HG02840 (cell line): ENCODE results near the gene CTNNA2.

Source experiments
- ATAC-seq: cut with Tn5 transposase; IDR thresholded peaks from one replicate; pipeline ENCODE4 v1.9.1; 2021; ENCODE audit warnings: mild to moderate bottlenecking, moderate library complexity, moderate number of reproducible peaks; ENCODE audit not compliant: unreplicated experiment, low FRiP score

Gene CTNNA2

DNA sequence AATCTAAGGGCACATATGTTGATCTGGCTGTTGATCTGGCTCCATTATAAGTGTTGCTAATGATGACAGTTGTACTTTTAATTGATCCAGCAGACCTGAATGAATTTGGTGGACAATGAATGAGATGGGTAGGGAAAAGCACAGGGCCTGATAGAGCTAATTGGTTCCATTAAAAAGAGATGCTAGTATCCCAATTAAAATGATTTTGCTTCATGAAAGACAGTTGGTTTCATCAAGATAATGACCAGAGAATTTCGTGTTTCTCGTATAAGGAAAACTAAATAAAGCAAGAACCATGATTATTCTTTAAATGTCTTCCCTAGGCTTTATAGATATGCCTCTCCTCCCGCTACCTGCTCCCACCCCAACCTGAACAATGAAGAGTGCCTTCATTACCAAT, 900.3 kb downstream of the CTNNA2 start:
- ATAC-seq, result no peak

DNA sequence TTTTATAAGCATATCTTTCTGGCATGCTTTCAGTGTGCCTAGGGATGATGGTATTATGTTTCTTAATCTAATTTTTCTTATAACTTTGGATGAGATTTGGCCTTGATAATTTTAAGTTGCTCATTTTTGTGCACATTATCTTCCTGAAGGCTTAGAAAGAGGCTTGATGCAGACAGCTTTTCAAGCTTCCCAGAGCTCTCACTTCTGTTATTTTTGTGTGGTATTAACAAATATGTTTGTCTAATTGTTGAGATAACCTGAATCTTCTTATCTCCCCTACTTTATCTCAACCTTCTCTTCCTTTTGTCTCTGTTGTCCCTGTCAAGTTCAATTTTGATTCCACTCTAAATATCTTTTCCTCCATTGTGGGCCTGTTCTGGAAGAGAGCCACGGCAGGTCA, 904.9 kb downstream of the CTNNA2 start:
- no peak for ATAC-seq

DNA sequence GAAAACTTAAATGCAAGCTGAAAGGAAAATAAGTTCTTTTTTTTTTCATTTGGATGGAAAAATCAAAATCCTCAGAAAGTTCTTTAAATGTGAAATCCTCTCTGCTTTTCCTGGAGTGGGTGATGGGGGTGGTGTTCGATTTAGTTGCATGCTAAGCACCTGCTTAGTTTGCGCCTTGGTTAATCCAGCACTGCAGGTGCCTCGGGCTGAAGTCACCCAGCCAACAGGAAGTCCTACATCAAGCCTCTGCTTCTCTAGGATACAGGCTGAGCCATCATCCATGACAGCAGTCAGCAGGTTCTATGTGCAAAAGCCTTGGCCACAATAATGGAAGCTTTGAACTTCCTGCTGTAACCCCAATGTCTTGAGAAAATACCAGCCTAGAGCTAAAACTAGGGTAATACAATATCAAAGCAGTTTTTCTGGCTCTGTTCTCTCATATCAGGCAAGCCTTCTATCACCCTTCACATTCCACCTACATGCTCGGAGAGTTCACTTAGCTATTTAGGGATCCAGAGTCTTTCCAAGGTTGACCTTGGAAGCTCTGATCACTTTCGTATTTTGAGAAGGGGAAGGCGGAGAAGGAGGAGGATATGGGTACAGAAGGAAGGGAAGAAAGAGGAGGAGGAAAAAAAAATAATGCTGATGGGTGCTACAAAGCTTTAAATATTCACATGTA, 907.8 kb downstream of the CTNNA2 start:
- no peak for ATAC-seq

DNA sequence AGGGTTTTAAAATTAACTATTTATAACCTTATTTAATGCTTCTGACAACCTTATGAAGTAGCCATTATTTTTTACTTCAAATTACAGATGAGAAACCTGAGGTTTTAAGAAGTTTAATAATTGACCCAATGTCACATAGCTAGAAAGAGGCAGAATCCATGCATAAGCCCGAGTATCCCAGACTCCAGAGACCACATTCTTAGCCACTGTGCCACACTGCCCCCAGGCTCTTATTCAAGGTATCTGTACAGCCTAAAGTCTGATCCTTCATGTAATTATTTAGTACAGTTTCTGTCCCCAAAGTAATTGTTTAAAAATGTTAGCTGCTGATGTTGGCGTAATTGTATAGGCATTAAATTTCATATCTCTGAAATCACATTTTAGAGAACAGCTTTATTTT, 916.4 kb downstream of the CTNNA2 start:
- ATAC-seq, result no peak

DNA sequence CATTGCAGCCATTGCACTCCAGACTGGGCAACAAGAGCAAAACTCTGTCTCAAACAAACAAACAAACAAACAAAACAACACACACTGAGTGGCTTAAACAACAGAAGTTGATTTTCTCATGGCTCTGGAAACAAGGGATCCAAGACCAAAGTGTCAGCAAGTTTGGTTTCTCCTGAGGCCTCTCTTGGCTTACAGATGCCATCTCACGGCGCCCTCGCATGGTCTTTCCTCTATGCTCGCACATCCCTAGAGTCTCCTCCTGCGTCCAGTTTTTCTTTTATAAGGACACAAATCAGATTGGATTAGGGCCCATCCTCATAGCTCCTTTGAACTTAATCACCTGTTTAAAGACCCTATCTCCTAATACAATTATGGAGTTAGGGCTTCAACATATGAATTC, 925.1 kb downstream of the CTNNA2 start:
- ATAC-seq, result no peak

DNA sequence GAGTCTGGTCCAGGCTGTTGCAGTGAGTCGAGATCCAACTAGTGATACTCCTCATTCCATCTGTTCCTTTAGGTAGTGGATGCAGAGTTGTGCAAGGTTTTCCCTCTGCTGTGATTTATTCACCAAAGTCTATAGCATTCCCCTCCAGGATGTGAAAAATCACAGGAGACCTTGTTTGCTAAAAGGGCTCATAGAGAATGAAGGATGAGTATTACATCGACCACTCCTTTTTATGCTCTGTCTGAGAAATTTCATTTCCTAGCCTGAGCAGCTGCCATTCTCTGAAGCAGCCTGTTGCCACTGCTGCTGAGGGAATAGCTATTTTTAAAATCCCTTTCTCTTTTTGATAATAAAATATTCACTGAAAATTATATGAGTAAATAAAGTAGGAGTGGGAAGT, 925.8 kb downstream of the CTNNA2 start:
- no peak for ATAC-seq

DNA sequence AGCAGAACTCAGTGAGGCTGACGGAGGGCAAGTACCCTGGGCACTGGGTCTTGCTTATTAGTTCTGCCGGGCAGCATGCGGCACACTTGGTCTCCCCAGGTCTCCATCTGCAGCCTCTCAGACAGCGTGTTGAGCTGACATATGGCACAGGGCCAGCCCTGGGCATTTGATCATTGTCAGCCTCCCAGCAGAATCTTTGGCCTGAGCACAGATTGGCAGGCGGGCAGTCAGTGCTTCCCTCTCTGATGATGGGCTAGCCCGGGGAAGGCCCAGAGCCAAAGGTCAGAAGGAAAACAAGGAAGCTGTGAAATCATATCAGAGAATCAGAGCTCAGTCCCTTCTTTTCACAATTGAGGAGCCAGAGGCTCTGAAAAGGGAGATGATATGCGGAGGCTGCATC, 941.8 kb downstream of the CTNNA2 start:
- no peak for ATAC-seq

DNA sequence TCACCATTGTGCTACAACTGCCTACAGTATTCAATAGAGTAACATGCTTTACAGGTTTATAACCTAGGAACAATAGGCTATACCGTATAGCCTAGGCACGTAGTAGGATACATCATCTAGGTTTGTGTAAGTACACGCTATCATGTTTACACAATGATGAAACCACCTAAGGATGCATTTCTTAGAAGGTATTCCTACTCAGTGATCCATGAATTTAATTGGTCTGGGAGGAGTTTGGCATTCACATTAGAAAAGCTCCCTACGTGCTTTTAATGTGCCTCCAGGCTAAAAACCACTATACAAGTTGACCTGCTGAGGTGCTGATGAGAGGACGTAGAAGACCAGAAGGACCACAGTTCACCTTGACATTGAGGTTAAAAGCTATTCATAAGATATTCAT, 946.2 kb downstream of the CTNNA2 start:
- ATAC-seq, result no peak

DNA sequence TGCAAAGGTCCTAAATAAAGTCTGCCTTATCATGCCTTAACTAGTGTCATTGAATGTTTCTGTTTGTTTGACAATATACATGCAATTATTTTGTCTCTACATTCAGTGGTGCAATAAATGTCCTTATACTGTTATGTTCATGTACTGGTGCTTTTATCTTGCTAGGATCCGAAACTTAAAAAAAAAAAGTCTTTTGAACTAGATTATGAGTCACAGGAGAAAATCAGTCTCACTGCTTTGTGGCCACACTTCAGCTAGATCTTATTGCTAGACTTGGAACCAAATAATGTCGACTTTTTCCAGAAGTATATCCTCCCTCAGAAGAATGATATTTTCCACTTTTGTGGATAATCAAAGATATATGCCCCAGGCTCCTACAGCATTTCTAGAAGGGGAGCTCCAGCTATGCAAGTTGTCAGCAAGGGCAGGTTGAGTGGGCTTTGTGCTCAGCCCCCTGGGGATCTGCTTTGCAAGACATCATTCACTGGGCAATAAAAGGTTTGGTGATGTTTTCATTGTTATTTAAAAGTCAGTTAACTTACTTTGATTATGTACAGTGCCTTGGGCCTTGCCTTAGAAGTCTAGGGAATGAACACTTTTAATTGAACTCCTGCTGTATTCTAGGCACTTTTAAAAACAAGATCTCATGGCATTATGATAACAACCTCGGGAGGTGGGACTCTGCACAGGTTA, 948.8 kb downstream of the CTNNA2 start:
- no peak for ATAC-seq

DNA sequence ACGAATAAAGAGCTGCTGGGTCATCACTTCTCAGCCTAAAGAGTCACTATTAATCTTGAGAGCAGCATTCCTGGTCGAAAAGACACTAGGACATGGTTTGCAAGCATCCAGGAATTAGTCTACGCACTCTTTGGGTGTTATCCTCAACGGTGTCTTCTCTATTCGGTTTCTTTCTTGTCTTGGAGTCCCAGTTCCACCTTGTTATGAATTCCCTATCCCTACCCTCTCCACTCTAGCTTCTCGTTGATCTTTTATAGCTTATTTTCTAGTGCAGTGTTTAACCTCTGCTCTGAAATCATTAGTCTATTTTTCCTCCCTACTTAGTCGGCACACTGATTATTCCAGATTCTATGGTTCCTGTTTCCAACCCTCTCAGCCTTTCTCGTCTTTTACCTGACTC, 949.8 kb downstream of the CTNNA2 start:
- ATAC-seq, result no peak

DNA sequence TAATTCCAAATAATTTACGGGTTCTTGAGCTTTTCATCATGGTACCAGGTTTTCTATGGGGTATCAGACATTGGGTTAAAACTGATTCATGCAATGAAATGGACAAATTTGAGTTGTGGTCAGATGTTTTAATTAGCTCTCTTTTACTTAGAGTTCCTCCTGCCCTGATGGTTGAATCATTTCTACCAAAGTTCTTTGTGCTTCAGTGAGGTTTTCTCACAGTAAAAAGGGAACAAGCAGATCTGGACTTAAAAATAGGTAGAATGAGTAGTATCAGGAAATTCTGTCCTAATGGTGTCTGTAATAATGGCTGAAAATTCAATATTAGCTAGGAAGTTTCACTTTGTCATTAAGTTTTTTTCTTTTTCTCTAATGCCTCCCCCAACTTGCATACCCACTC, 951.4 kb downstream of the CTNNA2 start:
- ATAC-seq, result no peak

DNA sequence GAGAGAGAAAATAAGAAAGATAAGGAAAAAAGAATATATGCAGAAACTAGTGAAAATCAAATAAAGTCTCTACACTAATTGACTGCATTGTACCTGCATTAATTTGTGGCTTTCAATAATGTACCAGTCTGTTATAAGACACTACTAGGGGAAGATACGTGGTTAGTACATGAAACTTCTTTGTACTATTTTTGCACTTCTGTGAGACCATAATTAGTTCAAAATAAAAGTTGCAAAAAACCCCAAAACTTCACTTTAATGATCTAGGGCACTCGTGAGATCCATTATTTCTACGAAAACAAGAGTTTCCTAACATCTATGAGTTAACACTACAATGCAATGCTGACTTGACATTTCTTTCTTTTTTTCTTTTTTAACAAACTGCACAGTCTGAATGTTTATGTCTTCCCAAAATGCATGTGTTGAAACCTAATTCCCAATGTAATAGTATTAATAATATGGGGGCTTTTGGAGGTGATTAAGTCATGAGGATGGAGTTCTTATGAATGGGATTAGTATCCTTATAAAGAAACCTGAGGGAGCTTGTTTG, 954.5 kb downstream of the CTNNA2 start:
- ATAC-seq, result no peak

DNA sequence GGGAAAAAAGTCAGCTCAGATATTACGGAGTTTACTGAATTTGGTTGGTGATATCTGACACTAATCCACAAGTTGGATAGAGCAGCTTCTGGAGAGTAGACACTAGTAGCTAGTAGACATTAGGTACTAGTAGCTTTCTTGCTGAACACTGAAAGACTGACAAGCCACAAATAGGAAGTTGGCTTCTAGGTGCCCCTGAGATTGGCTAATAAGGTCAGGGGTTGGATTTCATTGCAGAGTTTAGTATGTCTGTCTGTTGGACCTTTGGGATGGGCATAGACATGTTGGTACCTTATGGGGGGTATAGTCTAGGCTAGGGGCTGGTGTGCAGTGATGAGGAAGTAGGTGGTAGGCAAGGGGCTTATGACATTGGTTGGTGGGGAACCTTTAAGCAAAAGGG, 956.6 kb downstream of the CTNNA2 start:
- ATAC-seq, result no peak

DNA sequence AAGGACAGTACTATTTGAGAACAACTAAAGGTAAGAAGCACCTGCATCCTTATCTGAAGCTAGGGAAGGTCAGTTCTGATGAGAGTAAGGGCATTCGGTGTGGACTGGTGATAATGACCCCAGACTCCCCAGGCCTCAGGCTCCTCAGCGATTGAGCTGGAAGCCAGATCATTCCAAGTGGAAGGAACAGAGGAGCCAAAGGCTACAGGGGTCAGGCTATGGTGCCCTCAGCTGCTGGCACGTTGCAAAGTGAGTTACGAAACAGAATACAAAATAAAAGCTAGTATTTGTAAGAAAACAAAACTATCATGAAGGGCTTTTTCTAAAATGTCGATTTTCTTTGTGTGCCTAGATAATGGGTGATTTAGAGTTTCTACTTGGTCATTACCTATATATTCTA, 960.2 kb downstream of the CTNNA2 start:
- ATAC-seq, result no peak

DNA sequence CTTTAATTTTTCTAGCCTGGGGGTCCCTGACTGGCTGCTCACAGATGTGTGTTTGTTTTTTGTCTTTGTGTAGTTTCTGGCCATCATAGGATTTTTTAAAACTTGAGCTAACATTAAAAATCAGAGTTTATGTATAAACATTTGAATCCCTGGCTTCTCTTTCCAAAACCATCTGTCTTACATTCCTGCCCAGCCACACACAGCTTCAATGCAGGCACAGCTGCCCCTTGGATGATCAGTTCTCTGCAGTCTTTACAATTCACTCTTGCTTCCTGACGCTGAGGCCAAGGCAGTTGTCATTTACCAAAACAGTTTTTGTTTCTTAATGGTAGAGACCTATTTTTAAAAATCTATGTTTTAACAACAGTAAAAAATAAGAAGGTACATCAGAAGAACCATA, 960.9 kb downstream of the CTNNA2 start:
- ATAC-seq, result no peak

DNA sequence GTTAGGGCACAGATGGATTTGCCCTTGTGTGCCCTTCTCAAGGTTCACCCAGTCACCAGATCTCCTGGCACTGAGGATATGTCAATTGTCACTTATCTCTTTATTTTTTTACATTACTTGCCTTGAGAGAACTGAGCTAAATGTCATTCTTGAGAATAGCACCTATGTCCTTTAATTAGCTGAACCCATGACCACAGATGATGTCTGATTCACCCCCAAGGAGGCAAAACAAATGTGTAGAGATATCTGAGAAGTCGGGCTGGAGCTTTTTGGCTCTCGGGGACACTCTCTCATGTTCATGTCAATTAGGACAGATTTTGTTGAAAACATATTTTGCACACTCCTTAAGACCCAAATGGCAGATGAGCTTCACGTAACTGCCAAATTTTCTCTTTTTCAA, 963.1 kb downstream of the CTNNA2 start:
- ATAC-seq, result no peak

DNA sequence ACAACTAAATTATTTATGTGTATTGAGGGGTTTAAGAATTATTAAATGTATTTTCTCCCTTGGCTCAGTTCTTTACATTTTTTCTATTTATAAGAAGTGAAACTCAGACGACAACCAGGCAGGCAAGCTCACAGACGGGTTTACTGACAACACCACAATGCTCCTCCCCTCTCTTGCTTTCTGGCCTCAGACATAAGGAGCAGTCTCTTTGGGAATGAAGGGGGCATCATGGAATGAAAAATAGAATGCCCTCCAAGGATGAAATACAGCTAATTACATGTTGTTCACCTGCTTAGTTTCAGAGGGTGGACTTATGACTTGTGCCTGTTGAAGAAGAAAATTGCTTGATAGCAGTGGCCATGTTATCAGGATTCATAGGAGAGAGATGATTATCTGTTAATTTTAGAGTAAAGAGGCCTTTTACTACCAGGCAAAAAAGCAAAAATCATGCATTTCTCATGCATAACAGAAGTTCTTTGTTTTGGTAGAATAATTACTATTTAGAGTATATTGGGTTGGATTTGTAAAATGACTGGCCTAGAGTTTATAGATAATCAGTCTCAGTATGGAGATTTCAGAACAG, 963.8 kb downstream of the CTNNA2 start:
- ATAC-seq, result no peak

DNA sequence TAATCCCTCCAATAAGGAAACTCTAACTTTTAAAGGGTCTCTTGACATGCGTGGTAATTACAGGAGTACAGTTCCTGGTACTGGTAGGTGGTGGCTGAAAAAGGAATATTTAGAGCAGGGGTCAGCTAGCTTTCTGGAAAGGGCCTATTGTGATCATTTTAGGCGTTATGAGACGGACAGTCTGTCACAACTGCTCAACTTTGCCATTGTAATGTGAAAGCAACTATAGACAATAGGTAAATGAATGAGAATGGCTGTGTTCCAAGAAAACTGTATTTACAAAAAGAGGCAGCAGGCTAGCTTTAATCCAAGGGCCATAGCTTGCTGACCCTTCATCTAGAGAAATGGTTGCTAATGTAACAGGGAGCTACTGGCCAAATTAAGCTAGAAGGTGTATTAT, 969.4 kb downstream of the CTNNA2 start:
- no peak for ATAC-seq

DNA sequence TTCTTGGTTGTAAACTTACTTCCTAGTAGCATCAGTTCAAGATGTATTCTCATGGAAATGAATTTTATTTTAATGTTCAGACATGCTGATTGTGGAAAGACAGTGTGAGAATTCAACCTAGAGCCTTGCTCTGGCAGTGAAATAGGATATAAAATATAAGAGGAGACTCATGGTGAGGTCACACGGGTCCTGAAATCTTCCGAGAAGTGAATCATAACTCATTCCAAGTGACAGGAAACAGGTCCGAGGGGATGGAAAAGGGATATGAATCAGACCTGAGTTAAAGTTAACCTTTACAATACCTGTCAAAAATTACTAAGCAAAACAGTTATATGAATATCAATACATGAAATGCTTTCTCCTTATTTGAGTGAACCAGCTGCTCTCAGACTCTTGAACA, 976.9 kb downstream of the CTNNA2 start:
- no peak for ATAC-seq

DNA sequence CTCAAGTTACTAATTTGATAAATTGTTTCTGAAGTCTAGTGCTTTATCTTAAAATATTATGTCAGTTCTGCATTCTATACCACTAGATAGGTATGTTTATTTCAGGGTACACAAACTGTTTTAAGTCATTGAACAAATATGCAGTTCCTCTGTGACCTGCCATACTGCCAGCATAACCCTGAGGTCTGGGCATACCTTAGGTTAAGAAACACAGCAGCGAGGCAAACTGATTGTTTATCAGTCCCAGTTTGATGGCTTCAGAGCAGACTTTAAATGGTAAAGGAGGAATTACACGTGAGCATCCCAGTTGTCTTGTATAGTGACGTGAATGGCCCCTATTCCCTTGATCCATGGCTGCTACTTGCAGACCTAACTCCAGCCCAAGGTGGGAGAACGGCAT, 978.1 kb downstream of the CTNNA2 start:
- ATAC-seq, result no peak

DNA sequence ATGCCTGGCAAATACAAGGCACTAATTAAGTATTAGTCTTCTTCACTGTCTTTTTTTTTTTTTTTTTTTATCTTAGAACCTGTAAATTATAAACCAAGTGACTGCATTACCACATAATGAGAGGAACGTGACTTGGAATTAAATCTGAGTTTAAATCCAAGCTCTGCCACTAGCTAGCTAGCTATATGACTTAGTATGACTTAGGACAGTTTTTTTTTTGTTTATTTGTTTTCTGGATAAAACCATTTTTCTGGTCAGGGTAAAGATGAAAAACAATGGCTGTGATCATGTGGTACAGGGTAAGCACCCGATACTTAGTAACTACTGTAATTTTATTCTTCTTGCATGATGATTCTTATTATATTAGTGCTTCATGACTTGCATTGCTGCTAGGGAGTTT, 983.5 kb downstream of the CTNNA2 start:
- ATAC-seq, result no peak

DNA sequence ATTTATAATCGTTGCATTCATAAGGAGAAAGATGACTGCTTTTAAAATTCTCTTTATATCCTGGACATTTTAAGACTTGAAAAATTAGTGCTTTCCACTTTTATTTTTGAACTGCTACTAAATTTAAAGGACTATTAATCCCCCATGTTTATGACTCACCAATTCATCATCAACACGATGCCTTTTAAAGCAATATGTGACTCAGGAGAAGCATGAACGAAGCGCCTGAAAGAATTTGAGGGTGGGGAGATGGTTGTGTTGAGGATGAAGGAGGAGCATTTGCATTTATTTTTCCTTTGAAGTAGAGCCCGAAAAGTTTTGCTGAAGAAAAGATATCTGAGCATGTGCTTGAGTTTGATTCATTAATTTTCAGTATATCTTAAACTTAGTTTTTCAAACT, 983.9 kb downstream of the CTNNA2 start:
- no peak for ATAC-seq
